ENCODE measurements around the gene YBX3.

DNA sequence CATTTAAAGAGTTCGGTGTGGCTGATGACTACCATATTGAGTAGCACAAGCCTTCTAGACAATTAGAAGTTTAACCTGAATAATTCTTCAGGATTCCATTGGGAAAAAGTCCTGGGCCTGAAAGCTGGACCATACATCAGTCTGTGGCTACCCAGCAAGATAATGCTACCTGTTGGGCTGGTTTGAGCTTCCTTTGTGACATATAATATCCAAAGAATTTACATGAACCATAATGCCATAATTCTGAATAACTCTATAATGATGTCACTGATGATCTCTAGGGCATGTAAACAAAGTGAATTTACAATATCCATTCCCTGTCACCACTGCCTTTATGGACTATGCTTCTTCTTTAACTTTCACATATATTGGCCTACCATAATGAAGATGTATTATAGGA lies 3.8 kb upstream of the YBX3 start:
- no peak for TF ChIP-seq CTCF (IDR thresholded peaks at IDR 0.05)
- TF ChIP-seq POLR2A (IDR thresholded peaks at IDR 0.05) = no peak
- no peak for TF ChIP-seq EP300 (IDR thresholded peaks at IDR 0.05)
- no peak for TF ChIP-seq POLR2AphosphoS5 (IDR thresholded peaks at IDR 0.05)
